NCI-H226 (cell line): ENCODE measurements around the gene ATXN7L2.

Source experiments
- DNase-seq: peaks from one replicate; pipeline ENCODE4 v3.0.0-alpha.2; 2015

The ATXN7L2 gene

GRCh38 chr1:109528712-109529111 is 45.0 kb downstream of the ATXN7L2 start:
- DNase-seq, result no peak

DNA sequence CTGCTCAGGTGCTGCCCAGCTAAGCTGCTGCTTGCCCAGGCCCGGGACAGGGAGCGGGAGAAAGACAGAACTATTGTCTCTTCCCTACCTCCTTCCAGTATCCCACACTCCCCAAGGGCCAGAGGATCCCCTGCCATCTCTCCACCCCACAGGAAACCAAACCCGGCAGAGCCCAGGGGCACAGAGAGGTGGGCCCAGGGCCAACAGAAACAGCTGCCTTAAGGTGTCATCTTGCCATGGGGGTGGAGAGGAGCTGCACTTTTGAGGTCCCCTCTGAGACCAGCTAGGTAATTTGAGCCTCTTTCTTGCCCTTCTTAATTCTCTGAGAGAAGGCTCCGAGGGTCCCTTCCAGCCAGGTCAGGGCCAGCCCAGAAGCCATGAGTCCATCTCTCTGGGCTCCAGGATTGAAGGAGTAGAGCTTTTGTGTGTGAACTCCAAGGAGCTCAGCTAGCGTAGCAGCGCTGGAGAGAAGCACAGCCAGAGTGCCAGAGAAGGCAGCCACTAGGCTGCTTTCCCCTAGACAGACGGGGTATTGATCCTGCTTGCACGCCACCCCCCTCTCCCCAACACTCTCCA is 46.3 kb downstream of the ATXN7L2 start:
- no peak for DNase-seq

GRCh38 chr1:109530457-109531087 is 46.9 kb downstream of the ATXN7L2 start:
- no peak for DNase-seq

DNA sequence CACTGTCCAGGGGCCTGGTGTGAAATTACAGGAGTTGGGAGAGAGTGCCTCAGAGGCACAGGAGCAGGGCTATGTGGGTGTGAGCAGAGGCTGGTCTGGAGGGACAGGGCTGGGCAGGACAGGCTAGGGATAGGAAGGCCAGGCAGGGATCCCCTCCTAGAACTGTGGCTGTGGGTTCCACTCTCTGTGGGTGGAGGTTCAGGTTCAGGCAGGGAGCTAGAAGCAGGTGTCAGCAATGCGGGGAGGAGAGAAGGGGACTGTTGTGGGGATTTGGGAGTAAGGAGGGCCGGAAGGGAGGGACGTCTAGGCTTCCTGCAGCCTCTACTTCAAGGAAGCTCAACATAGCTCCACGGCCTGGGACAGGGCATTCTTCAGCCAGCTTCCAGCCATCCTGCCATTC is 47.7 kb downstream of the ATXN7L2 start:
- DNase-seq, result no peak

DNA sequence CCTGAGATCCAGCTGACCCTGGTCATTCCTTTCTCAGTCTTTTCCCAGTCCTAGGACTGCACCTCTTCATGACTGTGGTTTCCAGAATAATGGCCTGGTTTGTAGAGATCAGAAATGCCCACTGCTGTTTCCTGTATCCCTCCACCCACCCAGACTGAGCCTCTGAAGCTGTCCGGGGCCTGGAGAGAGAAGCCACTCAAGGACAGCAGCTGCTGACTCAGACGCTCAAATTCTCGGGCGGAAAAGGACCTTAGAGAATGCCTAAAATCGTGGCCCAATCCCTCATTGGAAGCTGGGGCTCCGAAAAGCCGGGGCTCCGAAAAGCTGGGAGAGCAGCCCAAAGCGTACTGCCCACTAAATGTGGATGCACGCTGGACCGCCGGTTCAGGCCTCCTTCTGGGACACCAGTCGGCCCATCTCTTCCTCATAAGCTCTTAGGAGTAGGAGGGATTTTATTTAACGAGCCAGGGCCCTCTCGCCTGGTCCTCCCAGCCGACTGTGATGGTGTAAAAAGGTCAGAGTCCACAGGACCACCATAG is 48.2 kb downstream of the ATXN7L2 start:
- no peak for DNase-seq

- peak; percentile 60 for DNase-seq
Measured at GRCh38 chr1:109532365-109533136, 48.8 kb downstream of the ATXN7L2 start.

DNA sequence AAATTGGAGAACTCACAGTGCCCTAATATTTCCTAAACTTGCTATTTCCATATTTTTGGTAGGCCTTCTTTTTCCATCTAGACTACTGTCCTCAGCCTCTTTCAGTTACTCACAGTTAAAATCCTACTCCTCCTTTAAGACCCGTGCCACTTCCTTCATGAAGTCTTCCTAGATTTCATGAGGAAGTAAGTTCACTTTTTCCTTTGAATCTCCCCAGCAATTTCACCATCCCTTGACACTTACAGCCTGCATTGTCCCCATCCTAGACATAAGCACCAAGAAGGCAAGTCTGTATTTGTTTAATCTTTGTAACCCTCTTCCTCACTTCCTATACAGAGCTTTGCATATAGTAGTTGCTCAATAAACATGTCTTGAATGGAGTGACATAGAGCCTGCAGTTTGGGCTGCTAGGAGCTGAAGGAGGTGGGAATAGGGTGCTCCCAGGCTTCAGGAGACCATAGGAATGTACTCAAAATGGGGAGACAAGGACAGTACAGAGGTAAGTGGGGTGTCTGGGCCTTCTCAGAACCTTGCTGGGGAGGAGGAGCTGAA is 50.7 kb downstream of the ATXN7L2 start:
- no peak for DNase-seq

GRCh38 chr1:109535481-109535880 is 51.8 kb downstream of the ATXN7L2 start:
- DNase-seq, result no peak

GRCh38 chr1:109535971-109536491 is 52.3 kb downstream of the ATXN7L2 start:
- DNase-seq, result no peak

DNA sequence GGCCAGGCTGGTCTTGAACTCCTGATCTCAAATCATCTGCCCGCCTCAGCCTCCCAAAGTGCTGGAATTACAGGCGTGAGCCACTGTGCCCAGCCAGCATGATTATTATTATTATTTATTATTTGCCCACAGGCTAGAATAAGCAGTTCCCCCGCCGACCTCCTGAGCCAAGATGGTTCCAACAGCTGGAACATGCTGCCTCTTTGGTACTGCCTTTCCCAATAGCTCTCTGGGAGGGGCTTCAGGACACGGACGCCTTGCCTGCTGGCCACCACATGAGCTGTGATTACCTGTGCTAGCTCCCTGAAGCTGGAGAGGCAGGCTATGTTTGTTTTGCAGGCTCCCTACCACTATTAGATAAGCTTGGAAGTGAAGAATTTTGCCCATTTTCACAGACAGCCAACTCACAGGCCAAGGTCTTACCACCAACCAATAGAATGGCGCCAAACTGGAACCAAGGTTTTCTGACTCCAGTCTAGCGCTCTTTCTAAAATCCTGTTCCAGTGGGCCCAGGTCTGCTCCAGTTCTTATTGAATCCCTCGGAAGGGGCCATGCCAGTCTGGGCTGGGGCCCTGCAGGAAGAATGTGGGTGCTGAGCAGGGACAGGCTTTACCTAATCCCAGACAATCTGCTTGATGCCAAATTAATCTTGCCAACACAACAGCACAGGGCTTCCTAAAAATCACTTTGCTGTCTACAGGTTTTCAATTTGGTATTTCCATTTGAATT is 53.9 kb downstream of the ATXN7L2 start:
- no peak for DNase-seq

DNA sequence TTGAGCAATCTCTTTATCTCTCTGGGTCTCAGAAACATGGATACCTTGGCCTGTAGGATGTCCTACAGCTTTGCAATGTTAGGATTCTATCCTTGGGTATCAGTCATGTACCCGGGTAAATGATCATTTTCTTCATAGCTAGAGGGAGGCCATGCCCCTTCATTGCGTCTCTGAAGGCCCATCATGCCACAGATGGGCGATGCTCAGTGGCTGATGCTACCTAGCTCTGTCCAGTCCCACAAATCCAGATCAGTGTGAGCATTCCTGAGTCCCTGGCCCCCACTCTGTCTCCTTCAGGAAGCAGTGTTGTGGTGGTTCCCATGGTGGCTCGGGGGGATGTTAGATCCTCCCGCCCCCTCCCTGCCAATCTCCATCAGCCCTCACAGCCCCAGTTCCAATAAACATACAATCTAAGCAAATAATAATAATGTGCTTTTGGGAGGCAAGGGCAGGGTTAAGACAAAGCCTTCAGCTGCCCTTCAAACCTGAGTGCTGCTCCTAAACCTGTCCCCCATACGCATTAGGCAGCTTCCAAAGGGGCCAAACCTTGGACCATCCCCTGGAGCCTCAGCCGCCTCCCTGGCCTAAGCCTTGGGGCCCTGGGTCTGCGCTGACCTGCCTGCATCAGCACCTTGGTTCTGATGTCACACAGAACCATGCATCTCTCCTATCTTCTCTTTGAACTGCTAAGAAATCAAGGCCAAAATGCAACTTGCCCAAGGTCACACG is 55.3 kb downstream of the ATXN7L2 start:
- no peak for DNase-seq

- DNase-seq, result no peak
Measured at GRCh38 chr1:109539676-109540075, 56.0 kb downstream of the ATXN7L2 start, which contains the start of gene GPR61. Gene GPR61, plus strand, starts transcription at chr1:109539872. Its CDS starts 3,151 bp downstream, at chr1:109543023.

- DNase-seq, result no peak
Measured at GRCh38 chr1:109541102-109541501, 57.4 kb downstream of the ATXN7L2 start.
